Colon (tissue), 2 donors: ENCODE results near the gene SHC1.

Source experiments
- FAIRE-seq: peaks from 2 replicates; lab custom pipeline; 2012; peaks lifted over from hg19 to GRCh38; lab: Jason Lieb, UNC
- donor health status: control.
- donor health status: control.

SHC1 gene, protein sequence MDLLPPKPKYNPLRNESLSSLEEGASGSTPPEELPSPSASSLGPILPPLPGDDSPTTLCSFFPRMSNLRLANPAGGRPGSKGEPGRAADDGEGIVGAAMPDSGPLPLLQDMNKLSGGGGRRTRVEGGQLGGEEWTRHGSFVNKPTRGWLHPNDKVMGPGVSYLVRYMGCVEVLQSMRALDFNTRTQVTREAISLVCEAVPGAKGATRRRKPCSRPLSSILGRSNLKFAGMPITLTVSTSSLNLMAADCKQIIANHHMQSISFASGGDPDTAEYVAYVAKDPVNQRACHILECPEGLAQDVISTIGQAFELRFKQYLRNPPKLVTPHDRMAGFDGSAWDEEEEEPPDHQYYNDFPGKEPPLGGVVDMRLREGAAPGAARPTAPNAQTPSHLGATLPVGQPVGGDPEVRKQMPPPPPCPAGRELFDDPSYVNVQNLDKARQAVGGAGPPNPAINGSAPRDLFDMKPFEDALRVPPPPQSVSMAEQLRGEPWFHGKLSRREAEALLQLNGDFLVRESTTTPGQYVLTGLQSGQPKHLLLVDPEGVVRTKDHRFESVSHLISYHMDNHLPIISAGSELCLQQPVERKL

DNA sequence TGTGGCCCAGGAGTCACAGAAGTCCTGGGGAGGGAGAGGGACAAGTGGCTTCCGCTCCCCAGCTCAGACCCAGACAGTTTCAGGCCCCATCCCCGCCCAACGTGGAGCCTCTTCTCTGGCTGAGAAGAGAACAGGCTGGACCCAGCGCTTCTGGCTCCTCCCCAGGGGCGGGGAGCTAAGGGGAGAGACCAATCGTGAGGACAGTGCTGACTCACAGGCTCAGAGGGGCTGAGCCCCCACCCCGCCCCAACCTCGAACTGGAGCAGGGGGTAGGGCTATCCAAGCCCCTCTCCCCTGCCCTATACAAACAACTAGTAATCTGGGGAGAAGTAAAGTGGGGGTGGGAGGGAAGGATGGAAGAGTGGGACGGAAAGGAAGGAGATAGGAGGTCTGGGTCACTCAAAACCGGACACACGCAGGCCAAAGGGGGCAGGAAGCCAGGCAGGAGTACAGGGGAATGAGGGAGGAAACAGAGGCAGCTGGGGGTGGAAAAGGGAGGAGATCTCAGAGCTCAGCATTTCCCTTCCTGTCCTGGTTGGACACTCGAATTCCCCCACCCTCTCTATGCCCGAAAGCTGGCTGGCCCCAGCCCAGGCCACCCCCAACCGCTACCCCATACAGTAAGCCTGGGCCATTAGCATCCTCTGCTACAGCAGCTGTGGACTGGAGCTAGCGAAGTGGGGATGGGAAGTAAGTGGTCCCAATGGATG, at the start of gene SHC1:
TSS of gene SHC1 (minus strand) at position 117 of the 710 bp plus-strand sequence. CDS start 221 bp downstream, outside the sequence.
- FAIRE-seq = no peak

DNA sequence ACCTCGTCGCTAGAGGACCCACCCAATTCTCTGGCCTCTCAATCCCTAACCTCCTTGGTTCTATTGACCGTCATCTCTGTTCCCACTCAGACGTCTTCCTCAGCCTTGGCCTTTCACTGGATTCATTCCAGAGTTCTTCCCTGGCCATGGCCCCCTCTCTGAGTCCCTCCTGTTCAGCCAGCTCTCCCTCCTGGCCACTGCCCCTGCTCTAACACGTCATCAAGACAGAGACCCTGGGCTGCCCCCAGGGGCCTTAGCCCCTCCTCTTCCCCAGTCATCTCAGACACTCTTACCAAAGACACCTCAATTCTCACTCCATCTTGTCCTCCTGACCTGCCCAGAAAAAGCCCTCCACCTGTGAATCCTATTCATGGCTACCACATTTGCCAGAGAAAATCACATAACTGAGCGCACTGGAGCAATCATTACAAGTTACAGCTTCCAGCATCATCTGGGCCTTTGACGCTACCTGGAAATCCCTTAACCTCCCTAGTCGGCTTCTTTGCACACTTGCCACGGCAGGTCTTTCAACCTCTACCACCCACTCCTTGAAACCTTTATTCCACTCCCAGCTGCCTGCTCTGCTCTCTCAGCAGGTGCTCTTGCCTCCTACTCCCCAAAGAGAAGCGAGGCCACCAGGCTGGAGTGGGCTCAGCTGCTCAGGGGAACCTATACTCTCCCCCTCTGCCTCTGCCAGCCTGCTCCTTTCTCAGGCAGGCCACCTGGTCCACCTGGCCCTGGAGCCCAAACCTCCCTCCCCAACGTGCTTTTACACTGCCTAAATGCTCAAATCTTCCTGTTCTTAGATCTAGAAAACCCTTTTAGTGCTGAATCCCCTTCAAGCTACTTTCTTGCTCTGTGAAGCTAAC, 49.1 kb upstream of the SHC1 start:
- no peak for FAIRE-seq

DNA sequence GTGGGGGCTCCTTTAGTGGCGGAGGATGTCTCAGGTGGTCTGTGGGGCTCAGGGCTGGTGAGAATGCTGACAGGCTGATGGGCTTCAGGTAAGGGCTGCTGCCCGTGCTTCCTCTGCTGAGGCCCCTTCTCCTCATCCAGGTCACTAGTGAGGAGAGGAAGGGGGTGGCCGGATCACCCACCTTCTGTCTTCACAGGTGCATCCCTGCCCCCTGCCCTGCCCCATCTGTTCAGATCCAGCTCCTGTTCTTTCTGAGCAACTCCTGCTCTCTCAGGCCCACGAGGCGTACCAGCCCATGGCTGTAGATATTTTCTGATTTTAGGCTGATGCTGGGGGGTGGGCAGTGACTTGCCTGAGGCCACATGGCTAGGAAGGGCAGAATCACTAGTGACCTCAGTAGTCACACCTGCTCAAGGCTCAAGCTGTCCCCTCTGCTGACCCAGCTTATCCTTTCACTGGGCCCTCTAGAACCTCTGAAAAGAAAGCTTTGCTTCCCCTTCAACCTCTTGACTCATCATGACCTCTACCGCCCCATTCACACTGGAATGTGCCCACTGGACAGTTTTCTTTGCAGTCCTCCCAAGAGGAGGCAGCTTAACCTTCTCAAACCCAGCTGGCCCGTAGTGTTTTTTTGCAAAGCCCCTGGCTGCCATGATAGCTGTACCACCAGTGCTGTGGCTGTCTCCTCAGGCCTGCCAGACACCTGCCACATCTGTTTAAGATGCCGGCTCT, 48.2 kb upstream of the SHC1 start:
- FAIRE-seq = no peak

DNA sequence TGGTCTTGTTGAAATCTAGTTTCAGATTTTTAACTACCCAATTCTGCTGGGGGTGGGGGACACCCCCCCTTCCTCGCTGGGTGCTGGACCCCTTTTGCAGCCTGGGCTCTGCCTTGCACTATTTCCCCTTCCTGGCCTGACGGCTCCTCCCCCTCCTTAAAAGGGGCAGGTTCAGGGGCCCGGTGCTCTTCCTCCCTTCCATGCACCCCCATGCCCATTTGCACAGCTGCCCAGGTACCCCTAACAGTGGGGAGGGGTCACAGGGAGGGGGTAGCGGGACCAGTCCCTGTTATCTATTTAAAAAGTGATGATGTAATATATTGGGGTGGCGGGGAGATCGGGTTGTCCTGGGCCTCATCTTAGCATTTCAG, 47.4 kb upstream of the SHC1 start:
- FAIRE-seq = no peak

DNA sequence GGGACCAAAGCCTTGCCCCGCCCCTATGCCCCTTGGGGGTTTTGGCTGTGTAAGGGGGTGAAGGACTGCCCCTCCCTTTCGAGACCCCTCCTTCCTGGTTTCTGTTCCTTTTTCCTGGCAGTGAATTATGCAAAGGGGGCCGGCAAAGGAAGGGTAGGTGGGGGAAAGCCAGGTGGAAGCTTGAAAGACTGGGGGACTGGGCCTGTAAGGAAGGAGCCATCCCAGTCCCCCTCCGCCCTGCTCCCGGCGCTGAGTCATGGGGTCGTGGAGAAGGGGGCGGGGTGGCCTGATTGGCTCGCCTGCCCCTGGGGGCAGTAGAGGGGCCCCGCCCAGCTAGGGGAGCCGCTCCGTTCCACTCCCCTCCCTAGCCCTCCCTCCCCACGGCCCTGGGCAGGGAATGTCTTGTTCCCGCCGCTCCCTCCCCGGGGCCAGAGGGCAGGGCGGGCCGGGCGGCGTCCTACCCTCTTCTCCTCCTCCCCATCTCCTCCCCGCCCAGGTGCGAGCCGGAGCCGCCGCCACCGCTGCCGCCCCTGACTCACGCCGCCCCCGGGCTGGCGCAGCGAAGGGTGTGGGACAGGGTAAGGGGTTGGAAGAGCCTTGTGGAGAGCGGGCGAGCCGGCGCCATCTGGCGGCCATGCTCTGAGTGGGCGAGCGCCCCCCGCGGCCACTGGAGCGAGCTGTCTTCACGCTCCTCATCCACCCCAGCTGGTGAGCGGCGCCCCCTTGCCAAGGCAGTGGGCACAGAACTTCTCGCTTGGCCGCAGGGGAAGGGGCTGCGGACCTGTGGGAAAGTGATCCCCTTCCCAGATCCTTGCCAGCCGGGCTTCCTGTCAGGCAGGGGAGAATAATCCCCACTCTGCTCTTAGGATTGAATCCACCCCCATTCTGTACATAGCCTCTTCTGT, 46.7 kb upstream of the SHC1 start:
- FAIRE-seq = no peak

DNA sequence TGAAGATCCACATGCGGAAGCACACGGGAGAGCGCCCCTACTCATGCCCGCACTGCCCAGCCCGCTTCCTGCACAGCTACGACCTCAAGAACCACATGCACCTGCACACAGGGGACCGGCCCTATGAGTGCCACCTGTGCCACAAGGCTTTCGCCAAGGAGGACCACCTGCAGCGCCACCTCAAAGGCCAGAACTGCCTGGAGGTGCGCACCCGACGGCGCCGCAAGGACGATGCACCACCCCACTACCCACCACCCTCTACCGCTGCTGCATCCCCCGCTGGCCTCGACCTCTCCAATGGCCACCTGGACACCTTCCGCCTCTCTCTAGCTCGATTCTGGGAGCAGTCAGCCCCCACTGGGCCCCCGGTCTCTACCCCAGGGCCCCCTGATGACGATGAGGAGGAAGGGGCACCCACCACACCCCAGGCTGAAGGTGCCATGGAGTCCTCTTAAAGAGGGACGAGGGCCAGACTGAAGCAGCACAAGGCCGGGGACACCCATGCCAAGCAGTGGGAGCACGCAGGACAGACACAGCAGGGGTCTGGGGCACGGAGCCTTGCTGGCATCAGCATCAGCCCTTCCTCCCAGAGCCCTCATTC, 45.8 kb upstream of the SHC1 start:
- FAIRE-seq = no peak

DNA sequence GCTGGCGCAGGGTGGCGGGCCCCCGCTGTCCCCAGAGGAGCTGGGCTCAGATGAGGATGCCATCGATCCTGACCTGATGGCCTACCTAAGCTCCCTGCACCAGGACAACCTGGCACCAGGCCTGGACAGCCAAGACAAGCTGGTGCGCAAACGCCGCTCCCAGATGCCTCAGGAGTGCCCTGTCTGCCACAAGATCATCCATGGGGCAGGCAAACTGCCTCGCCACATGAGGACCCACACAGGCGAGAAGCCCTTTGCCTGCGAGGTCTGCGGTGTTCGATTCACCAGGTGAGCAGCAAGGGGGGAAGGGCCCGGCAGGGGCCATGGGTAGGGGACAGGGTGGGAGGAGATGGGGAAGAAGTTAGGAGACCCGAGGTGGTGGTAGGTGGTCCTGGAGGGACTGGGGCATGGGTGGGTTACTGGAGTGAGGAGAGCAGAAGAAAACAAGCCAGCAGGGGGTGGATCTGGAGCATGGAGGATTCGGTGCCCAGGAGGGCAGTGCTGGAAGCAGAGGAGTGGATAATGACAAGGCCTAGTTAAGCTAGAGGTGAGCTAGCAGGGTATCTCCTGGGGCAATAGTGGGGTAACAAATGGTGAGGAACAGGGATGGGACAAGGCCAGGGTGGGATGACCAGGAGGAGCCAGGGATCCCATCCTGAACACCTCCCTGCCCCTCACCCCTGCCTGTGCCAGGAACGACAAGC, 45.1 kb upstream of the SHC1 start:
- FAIRE-seq = no peak

DNA sequence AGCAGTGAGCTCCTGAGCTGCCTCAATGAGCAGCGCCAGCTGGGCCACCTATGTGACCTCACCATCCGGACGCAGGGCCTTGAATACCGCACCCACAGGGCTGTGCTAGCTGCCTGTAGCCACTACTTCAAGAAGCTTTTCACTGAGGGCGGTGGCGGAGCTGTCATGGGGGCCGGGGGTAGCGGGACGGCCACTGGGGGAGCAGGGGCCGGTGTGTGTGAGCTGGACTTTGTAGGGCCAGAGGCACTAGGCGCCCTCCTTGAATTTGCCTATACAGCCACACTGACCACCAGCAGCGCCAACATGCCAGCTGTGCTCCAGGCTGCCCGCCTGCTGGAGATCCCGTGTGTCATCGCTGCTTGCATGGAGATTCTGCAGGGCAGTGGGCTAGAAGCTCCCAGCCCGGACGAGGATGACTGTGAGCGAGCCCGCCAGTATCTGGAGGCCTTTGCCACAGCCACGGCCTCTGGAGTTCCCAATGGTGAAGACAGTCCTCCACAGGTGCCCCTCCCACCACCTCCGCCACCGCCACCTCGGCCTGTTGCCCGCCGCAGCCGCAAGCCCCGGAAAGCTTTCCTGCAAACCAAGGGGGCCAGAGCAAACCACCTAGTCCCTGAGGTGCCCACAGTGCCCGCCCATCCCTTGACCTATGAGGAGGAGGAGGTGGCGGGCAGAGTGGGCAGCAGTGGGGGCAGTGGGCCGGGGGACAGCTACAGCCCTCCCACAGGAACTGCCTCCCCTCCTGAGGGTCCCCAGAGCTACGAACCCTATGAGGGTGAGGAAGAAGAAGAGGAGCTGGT, 44.4 kb upstream of the SHC1 start:
- FAIRE-seq = no peak

DNA sequence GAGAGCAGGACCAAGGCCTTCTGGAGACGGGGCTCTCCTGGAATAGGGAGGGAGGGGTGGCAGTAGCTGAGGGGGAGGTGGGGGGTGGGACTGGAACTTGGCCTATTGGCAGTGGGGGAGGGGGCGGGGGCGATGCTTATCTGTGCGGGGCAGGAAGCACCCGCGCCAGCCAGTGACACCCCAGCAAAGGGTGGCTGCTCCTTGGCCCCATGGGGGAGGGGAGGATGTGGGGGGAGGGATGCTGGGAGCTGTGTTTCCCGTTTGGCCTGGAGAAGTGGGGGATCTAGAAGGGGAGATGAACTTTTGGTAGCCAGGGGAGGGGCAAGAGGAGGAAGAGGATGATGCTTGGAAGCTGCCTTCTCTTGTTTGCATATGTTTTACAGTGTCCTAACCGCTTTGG, 43.1 kb upstream of the SHC1 start:
- no peak for FAIRE-seq

DNA sequence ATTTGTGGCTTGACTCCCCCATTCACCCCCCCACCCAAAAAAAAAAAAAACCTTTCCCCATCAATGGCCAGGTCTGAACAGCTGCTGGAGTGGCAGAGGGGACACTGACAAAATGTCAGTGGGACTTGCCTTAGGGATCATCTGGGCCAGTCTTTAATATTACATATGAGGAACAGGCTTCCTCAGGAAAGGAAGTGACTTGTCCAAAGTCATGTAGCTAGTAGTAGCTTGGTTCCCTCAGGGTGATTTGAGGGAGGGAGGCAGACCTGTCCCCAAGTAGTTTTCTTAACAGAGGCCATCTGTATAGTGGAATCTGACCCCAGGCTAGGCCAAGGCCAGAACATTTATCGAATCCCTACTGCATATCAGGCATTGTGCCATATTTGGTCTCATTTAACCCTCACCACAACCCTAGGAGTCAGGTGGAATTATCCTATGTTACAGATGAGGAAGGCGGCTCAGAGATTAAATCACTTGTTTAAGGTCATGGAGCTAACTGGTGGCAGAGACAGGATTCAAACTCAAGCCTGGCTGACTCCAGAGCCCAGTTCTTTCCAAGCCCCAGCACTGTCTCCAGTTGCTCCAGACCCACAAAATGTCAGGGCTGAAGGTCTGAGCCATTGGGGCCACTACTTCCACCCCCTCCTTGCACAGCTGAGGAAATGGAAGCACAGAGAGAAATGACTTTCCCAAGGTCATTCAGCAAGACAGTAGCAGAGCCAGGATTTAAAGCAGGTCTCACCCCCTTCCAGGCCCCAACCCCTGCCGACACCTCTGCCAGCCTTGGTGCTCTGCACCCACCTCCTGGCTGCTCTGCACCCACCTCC, 42.4 kb upstream of the SHC1 start:
- no peak for FAIRE-seq

DNA sequence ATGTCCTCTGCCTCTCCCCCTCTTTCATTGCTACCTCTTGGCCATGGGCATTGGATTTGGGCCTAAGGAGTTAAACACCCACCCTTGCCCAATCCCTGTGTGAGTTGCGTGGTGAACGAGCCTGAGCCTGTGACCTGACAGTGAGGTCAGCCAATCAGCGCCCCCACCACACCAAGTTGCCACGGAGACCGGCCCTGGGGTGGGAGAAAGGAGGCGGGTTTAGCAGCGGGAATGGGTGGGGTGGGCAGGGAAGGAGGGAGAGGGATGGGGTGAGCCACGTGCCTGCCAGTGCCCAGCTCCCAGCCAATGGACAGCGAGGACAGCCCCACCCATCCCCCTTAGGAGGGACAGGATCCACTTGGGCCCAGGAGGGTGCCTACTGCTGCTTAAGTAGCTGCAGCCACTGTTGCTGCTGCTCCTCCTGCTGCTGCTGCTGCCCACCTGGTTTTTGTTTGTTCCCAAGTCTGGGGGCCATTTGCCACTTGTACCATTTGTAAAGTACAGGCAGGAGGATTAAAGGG, 41.5 kb upstream of the SHC1 start:
- no peak for FAIRE-seq

DNA sequence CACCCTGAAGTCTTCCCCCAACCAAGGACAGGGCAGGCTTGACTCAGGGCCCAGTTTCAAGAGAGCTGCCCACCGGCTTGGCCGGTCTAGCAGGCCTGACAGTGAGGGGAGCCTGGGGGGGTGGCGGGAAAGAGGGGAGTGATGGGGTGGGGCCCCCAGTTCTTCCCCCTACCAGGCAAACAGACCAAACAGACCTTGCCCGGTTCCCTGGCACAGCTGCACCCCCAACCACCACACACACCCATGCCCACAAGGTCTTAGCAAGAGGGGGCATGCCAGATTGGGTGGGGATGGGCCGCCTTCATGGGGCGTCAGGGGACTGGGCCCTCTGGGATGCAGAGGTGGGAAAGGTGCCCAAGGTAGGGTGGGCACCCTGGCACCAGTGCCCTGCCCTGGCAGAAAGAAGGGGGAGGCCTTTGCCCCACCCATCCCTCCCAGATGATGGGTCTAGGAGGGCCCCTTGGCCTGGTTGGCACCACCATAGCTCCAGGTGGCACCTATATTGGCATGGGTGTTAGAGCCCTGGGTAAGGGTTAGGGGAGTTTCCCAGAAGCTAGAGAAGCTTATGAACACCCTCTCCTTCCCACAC, 41.0 kb upstream of the SHC1 start:
- no peak for FAIRE-seq

DNA sequence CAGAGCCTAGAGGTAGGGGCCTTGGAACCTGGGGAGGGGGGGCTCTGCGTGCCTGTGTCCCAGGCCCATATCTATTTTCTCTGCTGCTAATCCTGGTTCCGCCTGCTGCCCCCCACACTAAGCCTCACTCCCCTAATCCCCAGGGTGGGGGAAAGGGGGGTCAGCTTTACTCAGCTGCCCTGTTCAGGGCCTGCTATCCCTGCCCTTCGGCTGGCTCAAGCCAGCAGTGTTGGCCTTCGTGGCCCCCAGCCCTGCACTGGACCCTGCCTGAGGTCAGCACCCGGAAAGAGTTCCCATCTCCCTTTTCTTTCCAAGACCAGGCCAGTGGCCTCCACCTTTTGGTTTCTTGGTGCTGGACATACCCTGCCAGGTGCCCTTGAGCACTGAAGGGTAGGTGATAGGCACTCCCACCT, 40.5 kb upstream of the SHC1 start:
- FAIRE-seq = no peak

DNA sequence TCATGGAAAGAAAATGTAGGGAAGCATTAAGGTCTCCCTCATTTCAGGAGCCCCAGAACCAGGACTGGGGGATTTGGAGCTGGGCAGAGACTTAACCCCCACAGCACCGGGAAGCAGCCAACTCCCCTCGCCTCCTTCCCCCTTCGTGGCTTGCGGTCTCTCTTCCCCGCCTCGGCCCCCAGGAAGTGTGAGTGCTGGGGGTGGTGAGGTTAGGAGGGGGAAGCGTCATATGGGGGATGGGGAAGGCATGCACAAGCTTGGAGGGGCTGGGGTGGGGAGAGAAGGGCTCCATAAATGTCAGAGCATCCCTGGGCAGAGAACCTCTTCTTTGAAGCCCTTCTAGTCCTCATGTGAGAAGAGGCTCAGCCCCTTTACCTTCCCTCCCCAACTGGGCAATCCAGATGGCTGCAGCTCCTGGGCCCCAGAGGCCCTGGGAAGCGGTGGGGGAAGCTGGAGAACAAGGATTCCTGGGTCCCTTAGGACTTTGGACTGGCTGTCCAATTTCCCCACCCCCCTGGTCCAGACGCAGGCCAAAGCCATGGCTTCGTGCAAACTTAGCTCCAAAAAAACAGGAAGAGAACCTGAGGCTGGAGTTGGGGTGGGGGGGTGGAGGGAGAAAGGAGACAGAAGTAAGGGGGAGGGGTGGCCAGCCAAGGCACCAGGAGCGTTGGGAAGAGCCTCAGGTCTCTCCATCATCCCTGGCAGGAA, 39.8 kb upstream of the SHC1 start:
- no peak for FAIRE-seq

DNA sequence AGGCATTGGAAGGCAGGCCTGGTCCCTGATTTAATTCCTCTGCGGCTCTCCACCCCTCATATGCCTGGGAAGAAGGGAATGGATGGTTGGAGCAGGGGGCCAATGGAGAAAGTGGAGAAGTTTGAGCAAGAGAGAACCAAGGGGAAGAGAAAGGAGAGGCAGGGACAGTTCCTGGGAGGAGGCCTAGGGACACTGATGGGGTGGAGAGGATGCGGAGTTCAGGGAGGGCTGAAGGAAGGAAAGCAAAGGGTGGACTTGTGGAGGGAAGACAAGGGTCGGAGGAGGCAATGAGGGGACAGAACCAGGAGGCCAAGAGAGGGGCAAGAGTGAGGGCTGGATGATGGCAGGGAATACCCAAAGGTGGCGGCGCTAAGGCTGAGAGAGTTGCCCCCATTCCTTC, 39.2 kb upstream of the SHC1 start:
- no peak for FAIRE-seq

DNA sequence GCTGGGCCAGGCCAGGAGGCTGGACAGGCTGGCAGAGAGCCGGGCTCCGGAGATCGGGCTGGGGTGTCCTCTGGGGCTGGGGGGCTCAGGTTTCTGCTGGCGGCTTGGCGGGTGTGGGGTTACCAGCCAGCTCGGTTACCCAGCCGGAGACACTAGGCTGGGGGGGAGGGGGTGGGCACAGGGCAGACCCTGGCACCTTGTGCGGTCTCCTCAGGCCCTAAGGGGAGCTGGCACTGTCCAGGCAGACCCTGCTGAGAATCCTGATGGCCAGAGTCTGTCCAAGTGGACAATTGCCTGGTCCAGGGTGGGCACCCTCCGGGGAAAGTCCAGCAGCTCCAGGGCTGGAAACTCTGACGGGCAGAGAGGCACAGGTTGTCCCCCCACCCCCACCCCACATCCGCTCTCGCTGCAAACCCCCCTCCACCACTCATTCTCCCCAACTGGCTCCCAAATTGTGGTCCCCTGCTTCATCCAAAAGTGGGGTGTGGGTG, 38.7 kb upstream of the SHC1 start:
- no peak for FAIRE-seq
